HG03439 (cell line): ENCODE data around the gene TRIM72.
"Not testable (repeated sequence)": the region's sequence is repeated elsewhere in the genome, so short reads cannot be mapped to it uniquely, and the experiment has no call there.

Experiments
- ATAC-seq: cut with Tn5 transposase; IDR thresholded peaks from one replicate; pipeline ENCODE4 v1.9.1; 2021; ENCODE audit warnings: mild to moderate bottlenecking, moderate library complexity; ENCODE audit not compliant: unreplicated experiment

The TRIM72 gene

GRCh38 chr16:31213877-31214707, at the start of gene TRIM72:
Gene TRIM72, plus strand, starts transcription at chr16:31214119. Its CDS starts 620 bp downstream, at chr16:31214739.
- ATAC-seq = no peak

- no peak for ATAC-seq
These were observed 46.6 kb upstream of the TRIM72 start for GRCh38 chr16:31167315-31167714.

GRCh38 chr16:31168848-31169247, 45.1 kb upstream of the TRIM72 start:
- no peak for ATAC-seq

GRCh38 chr16:31170048-31170447, 43.9 kb upstream of the TRIM72 start:
- ATAC-seq = not testable (repeated sequence)

GRCh38 chr16:31177136-31177535, 36.8 kb upstream of the TRIM72 start:
- no peak for ATAC-seq

GRCh38 chr16:31179219-31179746, 34.6 kb upstream of the TRIM72 start:
- ATAC-seq = peak; percentile 4

GRCh38 chr16:31179747-31180459, 34.0 kb upstream of the TRIM72 start, which contains the start of gene FUS:
Gene FUS, plus strand, starts transcription at chr16:31180139. Its CDS starts 76 bp downstream, at chr16:31180215.
- ATAC-seq = peak; percentile 68

- ATAC-seq = no peak
These were observed 32.7 kb upstream of the TRIM72 start for GRCh38 chr16:31181102-31181830.

GRCh38 chr16:31182391-31182790, 31.5 kb upstream of the TRIM72 start:
- ATAC-seq = no peak

GRCh38 chr16:31183432-31184428, 30.2 kb upstream of the TRIM72 start:
- no peak for ATAC-seq

- ATAC-seq = no peak
These were observed 29.0 kb upstream of the TRIM72 start for GRCh38 chr16:31184888-31185287.

- no peak for ATAC-seq
These were observed 28.6 kb upstream of the TRIM72 start for GRCh38 chr16:31185339-31185738.

GRCh38 chr16:31186176-31186575, 27.7 kb upstream of the TRIM72 start:
- no peak for ATAC-seq

GRCh38 chr16:31186930-31187807, 26.8 kb upstream of the TRIM72 start:
- ATAC-seq = no peak

GRCh38 chr16:31187808-31188189, 26.1 kb upstream of the TRIM72 start:
- ATAC-seq = no peak

GRCh38 chr16:31188450-31189411, 25.2 kb upstream of the TRIM72 start:
- no peak for ATAC-seq

- no peak for ATAC-seq
These were observed 24.5 kb upstream of the TRIM72 start for GRCh38 chr16:31189412-31189778.

GRCh38 chr16:31190061-31190460, 23.9 kb upstream of the TRIM72 start:
- ATAC-seq = no peak
